Body of pancreas (tissue), 4 donors: ENCODE data around the gene OXLD1.

Experiments
- CTCF ChIP-seq, 7 experiments: fragments of 450-650 bp in 4 of 7; fragments of 200-600 bp in 3 of 7; sonication (generic) in 3 of 7; IDR thresholded peaks; one replicate each; pipeline ENCODE4 v1.5.1; 2016 to 2019; ENCODE audit warnings: antibody characterized with exemption in 7 of 7
- POLR2A ChIP-seq, 3 donors: fragments of 450-650 bp; IDR thresholded peaks; one replicate each; pipeline ENCODE4 v1.6.1; 2016; ENCODE audit warnings: antibody characterized with exemption in 3 of 3, mild to moderate bottlenecking in 2 of 3

DNA sequence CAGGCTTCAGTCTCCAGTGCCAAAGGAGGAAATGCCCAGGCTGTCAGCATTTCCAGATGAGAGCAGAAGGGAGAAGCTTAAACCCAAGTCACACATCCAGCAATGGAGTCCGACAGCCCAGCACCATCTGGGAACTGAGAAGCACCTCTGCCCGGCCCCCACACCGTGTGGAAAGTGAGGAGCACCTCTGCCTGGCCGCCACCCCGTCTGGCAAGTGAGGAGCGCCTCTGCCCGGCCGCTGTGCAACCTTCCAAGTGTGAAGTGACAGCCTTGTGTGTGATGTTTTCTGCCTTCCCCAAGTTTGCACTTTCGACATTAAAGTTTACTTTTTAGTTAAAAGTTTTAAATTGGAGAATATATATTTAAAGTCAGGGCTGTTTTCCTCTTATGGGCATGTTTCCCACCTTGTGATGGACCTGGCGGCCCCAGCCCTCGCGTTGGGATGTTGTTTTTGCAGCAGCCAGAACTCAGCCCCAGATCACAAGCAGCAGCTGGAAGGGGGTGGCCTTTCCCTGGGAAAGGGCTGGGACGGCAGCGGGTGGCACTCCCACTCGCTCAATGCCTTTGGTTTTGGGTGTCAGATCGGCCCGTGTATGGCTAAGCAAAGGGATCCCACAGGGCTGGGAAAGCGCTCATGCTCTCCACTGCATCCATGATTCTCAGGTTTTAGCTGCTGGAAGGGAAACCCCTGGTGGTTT is 7.3 kb upstream of the OXLD1 start:
- no peak for TF ChIP-seq CTCF (IDR thresholded peaks at IDR 0.05)
- no peak for TF ChIP-seq POLR2A (IDR thresholded peaks at IDR 0.05)
